WTC11 (cell line): ENCODE results near the gene NT5DC1.

ENCODE experiments used
- CREB1 ChIP-seq: sonication (generic); formaldehyde crosslinking; IDR thresholded peaks from 2 replicates; pipeline ENCODE4 v1.8.0; 2023; ENCODE audit warnings: mild to moderate bottlenecking, missing genetic modification reagents
- ELF4 ChIP-seq: sonication (generic); formaldehyde crosslinking; IDR thresholded peaks from 2 replicates; pipeline ENCODE4 v1.8.1; 2022; ENCODE audit warnings: low read depth, mild to moderate bottlenecking, moderate library complexity, missing genetic modification reagents
- NFATC4 ChIP-seq: fragments of 250-450 bp; sonication (Bioruptor Pico); IDR thresholded peaks from 2 replicates; pipeline ENCODE4 v1.9.0; 2021; ENCODE audit warnings: mild to moderate bottlenecking
- NFYB ChIP-seq: sonication (generic); formaldehyde crosslinking; conservative IDR thresholded peaks from 2 replicates; pipeline ENCODE4 v1.8.0; 2022; ENCODE audit warnings: low read depth, missing genetic modification reagents
- TF ChIP-seq, protein P1 (sequence below): fragments of 200-600 bp; IDR thresholded peaks from 2 replicates; pipeline ENCODE4 v1.8.0; 2022; ENCODE audit warnings: antibody characterized with exemption
- TF ChIP-seq, protein P2 (sequence below): sonication (generic); formaldehyde crosslinking; IDR thresholded peaks from 2 replicates; pipeline ENCODE4 v1.8.1; 2023; ENCODE audit warnings: mild to moderate bottlenecking, missing genetic modification reagents, moderate library complexity
- TF ChIP-seq, protein P3 (sequence below): sonication (generic); formaldehyde crosslinking; IDR thresholded peaks from 2 replicates; pipeline ENCODE4 v1.8.0; 2022; ENCODE audit warnings: mild to moderate bottlenecking, missing genetic modification reagents
- TF ChIP-seq, protein P4 (sequence below): fragments of 250-450 bp; sonication (Bioruptor Pico); IDR thresholded peaks from 2 replicates; pipeline ENCODE4 v2.1.2; 2022; ENCODE audit warnings: mild to moderate bottlenecking, moderate library complexity

DNA sequence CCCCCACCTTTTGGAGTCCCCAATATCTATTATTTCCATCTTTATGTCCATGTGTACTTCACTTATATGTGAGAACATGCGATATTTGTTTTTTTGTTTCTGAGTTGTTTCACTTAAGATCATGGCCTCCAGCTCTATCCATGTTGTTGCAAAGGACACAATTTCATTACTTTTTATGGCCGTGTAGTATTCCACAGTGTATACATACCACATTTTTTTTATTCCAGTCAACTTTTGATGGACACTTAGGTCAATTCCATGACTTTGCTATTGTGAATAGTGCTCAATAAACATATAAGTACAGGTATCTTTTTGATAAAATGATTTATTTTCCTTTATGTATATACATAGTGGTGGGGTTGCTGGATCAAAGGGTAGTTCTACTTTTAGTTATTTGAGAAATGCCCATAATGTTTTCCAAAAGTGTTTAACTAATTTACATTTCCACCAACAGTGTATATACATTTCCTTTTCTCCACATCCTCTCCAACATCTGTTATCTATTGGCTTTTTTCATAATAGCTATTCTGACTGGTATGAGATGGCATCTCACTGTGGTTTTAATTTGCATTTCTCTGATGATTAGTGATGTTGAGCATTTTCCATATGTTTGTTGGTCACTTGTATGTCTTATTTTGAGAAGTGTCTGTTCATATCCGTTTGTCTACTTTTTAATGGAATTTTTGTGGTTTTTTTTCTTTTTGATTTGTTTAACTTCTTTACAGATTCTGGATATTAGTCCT lies 59.3 kb downstream of the NT5DC1 start:
- TF ChIP-seq, protein P1, sequence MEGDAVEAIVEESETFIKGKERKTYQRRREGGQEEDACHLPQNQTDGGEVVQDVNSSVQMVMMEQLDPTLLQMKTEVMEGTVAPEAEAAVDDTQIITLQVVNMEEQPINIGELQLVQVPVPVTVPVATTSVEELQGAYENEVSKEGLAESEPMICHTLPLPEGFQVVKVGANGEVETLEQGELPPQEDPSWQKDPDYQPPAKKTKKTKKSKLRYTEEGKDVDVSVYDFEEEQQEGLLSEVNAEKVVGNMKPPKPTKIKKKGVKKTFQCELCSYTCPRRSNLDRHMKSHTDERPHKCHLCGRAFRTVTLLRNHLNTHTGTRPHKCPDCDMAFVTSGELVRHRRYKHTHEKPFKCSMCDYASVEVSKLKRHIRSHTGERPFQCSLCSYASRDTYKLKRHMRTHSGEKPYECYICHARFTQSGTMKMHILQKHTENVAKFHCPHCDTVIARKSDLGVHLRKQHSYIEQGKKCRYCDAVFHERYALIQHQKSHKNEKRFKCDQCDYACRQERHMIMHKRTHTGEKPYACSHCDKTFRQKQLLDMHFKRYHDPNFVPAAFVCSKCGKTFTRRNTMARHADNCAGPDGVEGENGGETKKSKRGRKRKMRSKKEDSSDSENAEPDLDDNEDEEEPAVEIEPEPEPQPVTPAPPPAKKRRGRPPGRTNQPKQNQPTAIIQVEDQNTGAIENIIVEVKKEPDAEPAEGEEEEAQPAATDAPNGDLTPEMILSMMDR = no peak
- TF ChIP-seq, protein P2, sequence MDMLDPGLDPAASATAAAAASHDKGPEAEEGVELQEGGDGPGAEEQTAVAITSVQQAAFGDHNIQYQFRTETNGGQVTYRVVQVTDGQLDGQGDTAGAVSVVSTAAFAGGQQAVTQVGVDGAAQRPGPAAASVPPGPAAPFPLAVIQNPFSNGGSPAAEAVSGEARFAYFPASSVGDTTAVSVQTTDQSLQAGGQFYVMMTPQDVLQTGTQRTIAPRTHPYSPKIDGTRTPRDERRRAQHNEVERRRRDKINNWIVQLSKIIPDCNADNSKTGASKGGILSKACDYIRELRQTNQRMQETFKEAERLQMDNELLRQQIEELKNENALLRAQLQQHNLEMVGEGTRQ (CRISPR knock-in tag) = no peak
- TF ChIP-seq CREB1 = no peak
- TF ChIP-seq NFATC4 = no peak
- TF ChIP-seq ELF4 (CRISPR knock-in tag) = no peak
- TF ChIP-seq, protein P3, sequence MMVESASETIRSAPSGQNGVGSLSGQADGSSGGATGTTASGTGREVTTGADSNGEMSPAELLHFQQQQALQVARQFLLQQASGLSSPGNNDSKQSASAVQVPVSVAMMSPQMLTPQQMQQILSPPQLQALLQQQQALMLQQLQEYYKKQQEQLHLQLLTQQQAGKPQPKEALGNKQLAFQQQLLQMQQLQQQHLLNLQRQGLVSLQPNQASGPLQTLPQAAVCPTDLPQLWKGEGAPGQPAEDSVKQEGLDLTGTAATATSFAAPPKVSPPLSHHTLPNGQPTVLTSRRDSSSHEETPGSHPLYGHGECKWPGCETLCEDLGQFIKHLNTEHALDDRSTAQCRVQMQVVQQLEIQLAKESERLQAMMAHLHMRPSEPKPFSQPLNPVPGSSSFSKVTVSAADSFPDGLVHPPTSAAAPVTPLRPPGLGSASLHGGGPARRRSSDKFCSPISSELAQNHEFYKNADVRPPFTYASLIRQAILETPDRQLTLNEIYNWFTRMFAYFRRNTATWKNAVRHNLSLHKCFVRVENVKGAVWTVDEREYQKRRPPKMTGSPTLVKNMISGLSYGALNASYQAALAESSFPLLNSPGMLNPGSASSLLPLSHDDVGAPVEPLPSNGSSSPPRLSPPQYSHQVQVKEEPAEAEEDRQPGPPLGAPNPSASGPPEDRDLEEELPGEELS (CRISPR knock-in tag) = no peak
- TF ChIP-seq, protein P4, sequence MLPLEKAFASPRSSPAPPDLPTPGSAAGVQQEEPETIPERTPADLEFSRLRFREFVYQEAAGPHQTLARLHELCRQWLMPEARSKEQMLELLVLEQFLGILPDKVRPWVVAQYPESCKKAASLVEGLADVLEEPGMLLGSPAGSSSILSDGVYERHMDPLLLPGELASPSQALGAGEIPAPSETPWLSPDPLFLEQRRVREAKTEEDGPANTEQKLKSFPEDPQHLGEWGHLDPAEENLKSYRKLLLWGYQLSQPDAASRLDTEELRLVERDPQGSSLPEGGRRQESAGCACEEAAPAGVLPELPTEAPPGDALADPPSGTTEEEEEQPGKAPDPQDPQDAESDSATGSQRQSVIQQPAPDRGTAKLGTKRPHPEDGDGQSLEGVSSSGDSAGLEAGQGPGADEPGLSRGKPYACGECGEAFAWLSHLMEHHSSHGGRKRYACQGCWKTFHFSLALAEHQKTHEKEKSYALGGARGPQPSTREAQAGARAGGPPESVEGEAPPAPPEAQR (CRISPR knock-in tag) = no peak
- TF ChIP-seq NFYB (CRISPR knock-in tag) = no peak
